Activated naive CD4-positive, alpha-beta T cell treated with anti-CD3 and anti-CD28 coated beads, Interleukin-2, amount 50 U/mL, for 16 hours (primary cell): ENCODE results near the gene ANKLE1.

ENCODE experiments used
- DNase-seq: peaks from one replicate; pipeline ENCODE4 v3.0.0-alpha.2; 2020

The ANKLE1 gene

DNA sequence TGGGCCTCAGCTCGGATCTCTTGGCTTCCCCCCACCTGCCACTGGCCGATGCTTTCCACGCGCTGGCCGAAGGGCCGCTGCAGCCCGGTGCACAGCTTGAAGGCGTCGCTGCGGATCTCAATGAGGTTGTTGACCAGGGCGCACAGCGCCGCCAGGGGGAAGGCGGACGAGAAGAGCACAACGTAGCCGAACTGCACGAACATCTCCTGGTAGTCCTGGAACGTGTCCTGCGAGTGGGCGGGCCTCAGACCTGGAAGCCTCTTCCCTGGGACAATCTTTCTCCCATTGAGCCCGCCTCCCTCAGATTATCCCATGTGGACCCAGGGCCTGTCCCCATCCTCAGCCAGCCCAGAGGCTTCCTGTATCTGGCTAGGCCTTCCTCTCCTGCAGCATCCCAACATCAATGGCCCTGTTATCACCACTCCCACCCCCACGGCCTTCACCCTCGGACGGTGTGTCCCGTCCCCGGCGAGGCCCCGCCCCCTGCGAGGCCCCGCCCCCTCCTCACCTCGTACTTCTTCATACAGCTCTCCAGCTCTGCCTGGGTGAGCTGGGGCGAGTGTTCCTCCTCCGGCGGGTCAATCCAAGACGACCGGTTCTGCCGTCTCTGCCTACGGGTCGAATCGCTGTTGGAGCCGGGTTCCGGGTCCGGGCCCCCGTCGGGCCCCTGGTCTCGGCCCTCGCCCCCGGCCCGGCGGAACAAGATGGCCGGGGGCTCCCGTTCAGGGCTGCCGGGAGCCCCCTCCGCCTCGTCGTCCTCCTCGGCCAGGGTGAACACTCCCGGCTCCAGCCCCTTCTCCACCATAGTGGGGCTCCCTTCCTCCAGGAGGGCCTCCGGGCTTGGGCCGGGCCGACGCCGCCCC is 46.2 kb downstream of the ANKLE1 start:
- peak; percentile 56 for DNase-seq

DNA sequence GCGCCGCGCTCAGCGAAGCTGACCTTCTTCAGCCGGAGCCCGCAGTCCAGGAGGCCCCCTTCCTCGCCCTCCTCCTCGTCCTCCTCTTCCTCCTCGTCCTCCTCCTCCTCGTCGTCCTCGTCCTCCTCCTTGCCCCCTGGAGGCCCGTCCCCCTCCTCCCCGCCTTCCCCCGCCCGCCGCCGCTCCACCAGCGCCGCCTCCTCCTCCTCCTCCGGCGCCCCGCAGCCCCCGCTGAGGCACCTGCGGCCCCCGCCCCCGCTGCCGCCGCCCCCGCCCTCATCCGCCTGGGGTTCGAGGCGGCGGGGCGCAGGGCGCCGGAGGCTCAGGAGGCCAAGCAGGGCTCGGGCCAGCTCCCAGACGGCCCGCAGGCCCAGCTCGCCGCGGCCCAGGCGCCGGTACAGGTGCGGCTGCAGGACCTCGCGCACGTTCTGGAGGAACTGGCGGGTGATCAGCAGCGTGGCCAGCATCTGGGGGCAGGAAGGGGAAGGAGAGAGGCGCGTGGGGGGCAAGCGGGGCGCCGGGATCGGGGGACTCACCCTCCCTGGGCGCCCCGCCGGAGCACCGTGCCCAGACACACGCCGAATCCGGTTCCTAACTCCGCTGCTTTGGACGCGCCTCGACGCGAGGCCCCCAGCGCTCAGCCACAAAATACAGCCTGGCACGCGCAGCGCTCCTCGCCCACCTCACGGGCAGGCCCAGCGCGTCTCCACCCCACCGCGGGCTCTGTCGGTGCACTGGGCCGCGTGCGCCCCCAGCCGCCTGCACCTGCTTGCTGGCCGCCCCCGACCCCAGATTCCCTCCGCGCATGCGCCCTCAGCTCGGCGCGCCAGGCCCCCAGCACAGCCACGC is 47.0 kb downstream of the ANKLE1 start:
- peak; percentile 51 for DNase-seq

DNA sequence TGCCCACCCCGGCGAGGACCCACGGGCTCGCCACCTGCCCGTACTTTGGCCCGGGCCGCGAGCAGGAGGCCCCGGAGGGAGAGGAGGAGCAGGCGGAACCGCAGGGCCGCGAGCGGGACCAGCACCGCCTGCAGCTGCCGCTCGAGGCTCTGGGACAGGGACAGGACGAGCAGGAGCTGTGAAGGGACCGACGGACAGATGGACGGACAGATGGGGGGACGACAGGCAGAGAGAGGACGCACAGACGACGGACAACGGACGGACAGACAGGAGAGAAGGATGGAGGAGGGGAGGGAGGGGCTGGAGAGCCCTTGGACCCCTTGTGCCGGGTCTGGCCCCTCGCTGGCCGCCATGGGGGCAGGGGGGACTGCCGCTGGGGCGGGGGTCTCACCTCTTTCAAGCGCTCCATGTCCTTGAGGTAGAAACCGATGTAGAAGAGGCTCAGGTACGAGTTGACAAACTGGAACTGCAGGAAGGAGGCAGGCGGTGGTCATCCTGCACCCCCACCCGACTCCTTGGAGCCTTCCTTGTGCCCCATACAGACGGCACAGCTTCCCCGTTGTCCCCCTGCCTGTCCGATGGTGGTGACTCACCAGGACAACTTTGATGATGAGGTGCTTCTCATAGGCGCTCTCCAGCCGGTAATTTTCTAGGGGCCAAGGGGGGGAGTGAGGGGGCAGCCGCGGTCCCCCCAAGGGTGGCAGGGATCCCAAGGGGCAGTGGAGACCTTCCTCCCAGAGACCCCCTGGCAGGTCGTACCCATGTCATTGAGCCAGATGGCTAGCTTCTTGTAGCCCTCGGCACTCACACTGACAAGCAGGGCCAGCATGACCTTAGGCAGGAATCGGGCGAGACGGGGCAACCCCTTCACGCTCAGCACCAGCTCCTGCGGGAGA is 47.9 kb downstream of the ANKLE1 start:
- no peak for DNase-seq

GRCh38 chr19:17330262-17331044 is 48.8 kb downstream of the ANKLE1 start:
- DNase-seq: no peak

DNA sequence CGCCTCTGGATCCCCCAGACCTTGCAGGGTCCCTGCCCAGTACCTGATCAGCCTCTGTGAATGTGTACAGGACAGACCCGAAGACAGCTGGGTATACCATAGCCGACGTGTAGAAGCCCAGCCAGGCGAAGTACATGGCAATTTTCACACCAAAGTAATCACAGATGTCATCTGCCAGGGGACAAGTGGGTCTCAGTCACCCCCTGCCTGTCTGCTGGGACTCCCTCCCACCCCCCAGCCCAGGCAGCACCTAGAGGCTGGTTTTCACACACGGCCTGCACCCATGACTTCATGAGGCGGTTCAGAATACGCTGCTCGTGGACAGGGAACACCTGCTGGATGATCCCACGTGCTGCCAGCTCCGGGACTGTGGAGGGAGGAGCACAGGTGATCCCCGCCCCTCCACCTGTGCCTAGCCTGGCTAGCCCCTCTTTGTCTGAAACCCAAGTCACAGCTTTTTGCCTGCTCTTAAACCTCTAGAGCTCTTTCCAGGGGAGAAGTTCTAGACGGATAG is 49.4 kb downstream of the ANKLE1 start:
- DNase-seq: no peak

- DNase-seq: no peak
These were observed 50.6 kb downstream of the ANKLE1 start for GRCh38 chr19:17332360-17332676.

DNA sequence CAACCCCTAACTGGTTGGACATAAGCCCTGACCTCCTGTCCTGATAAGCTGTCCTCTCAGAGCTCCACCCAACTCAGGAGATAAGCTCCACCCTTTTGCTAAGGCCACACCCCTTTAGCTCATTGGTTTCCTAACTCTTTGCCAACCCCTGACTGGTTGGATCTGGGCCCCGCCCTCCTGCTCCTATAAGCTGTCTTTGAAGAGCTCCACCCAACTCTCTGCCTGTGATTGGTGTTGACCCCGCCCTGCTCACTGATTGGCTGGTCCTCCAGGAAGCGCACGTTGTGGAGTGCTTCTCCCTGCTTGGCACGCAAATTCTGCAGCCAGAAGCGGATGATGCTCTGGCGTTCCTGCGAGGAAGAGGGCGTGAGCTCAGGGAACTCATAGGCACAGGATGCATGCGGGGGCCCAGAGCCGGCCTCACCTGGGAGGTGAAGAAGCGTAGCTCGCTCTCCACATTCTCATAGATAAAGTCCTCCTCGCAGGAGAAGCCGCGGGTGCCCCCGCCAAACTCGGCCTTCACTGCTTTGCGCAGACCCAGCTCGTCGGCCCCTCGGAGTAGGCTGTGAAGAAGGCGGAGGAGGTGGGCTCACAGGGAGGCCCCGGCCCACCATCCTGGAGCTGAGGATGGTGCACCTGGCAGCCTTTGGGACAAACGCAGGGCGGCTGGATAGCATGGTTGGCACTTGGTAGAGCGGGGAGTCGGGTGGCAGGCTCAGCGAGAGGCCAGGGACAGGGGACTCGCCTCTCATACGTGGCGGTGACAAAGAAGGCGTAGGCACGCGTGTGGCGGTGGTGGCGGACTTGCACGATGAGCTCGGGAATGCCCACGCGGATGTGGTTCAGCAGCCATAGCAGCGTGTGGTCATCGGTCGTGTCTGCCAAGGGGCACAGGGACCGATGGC is 51.2 kb downstream of the ANKLE1 start:
- DNase-seq: peak; percentile 59

DNA sequence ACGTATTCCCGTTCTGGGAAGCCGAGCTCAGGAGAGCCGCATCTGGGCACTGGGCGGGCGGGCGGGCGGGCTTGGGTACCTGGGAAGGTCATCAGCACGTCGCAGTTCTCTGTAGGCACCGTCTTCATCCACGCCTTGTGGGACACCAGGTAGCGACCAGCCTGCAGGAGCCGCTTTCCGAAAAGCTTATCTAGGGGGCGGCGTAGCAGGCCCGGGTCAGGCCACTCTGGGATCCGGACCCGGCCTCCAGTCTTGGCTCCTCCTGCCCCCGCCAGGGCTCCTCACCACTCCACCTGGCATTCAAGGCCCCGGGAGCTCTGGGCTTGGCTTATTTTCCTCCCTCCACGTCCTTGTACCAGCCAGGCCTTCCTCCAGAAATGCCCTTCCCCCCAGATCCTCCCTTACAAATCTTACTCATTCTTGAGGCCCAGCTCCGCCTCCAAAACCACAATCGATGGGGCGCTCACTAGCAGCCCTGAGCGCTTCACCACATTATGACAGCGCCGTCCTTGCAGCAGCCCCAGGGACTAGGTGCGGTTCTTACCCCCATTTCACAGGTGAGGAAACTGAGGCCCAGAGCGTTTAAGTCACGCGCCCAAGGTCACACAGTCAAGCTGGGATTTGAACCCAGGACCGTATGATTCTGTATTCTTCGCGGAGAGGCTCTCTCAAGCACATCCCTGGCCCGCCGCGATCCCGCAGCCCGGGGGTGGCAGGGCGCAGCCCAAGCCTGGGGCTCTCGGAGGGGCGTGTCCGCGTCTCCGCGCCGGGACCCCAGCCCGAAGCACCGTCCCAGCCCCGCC is 52.1 kb downstream of the ANKLE1 start:
- peak; percentile 80 for DNase-seq

- DNase-seq: peak; percentile 97
These were observed 53.0 kb downstream of the ANKLE1 start, which contains the start of gene ANO8 for GRCh38 chr19:17334414-17335409. Gene ANO8 (minus strand): TSS chr19:17334855. CDS start chr19:17334670, 185 bp downstream.

DNA sequence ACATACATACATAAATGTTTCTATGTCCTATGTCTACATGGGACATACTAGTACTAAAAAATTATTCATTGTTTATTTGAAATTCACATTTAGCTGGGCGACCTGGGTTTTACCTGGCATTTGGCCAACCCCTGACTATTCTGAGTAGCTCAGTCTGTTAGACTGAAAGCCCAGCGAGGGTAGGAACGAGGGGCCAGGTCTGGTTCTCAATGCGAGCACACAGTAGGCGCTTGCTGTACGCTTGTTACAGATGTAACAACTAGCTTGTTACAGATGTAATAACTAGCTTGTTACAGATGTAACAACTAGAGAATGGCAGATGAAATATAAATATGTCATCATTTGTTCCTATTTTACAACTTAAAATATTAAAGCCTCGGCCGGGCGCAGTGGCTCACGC is 53.9 kb downstream of the ANKLE1 start:
- DNase-seq: no peak
